Neural progenitor cell (in vitro differentiated cells): ENCODE data around the gene ZNF786.

Experiments
- CTCF ChIP-seq: fragments of 200-600 bp; sonication (generic); IDR thresholded peaks from 2 replicates; pipeline ENCODE4 v1.5.1; 2017; ENCODE audit warnings: antibody characterized with exemption, mild to moderate bottlenecking
- EZH2 ChIP-seq: fragments of 200-600 bp; sonication (generic); IDR thresholded peaks from 2 replicates; pipeline ENCODE4 v1.6.1; 2017; ENCODE audit warnings: antibody characterized with exemption, mild to moderate bottlenecking, moderate library complexity

- no peak for TF ChIP-seq CTCF
- TF ChIP-seq EZH2, result no peak
Observed at GRCh38 chr7:149023662-149024061, 66.9 kb downstream of the ZNF786 start.
